Central memory CD4-positive, alpha-beta T cell (primary cell): ENCODE results near the gene KCNE1.

Source experiments
- DNase-seq: peaks from one replicate; pipeline ENCODE4 v3.0.0; 2022

KCNE1 gene

GRCh38 chr21:34535886-34536285 is 23.9 kb upstream of the KCNE1 start:
- no peak for DNase-seq

GRCh38 chr21:34534522-34534921 is 22.5 kb upstream of the KCNE1 start:
- no peak for DNase-seq

GRCh38 chr21:34533938-34534337 is 21.9 kb upstream of the KCNE1 start:
- no peak for DNase-seq

- no peak for DNase-seq
Measured at GRCh38 chr21:34531399-34531798, 19.4 kb upstream of the KCNE1 start.

- DNase-seq = no peak
Measured at GRCh38 chr21:34530261-34530660, 18.3 kb upstream of the KCNE1 start.

GRCh38 chr21:34528131-34528561 is 16.1 kb upstream of the KCNE1 start:
- no peak for DNase-seq

- no peak for DNase-seq
Measured at GRCh38 chr21:34526618-34527290, 14.7 kb upstream of the KCNE1 start.

- DNase-seq = no peak
Measured at GRCh38 chr21:34526241-34526617, 14.2 kb upstream of the KCNE1 start.

- DNase-seq = no peak
Measured at GRCh38 chr21:34524646-34525601, 12.9 kb upstream of the KCNE1 start.

- DNase-seq = no peak
Measured at GRCh38 chr21:34523019-34523555, 11.1 kb upstream of the KCNE1 start.

- no peak for DNase-seq
Measured at GRCh38 chr21:34522284-34522683, 10.3 kb upstream of the KCNE1 start.

GRCh38 chr21:34521561-34521960 is 9.6 kb upstream of the KCNE1 start:
- DNase-seq = no peak

- no peak for DNase-seq
Measured at GRCh38 chr21:34520764-34521508, 8.9 kb upstream of the KCNE1 start.

GRCh38 chr21:34520281-34520680 is 8.3 kb upstream of the KCNE1 start:
- no peak for DNase-seq

- no peak for DNase-seq
Measured at GRCh38 chr21:34519694-34520093, 7.7 kb upstream of the KCNE1 start.

GRCh38 chr21:34519016-34519415 is 7.0 kb upstream of the KCNE1 start:
- DNase-seq = no peak

GRCh38 chr21:34518301-34518700 is 6.3 kb upstream of the KCNE1 start:
- DNase-seq = no peak

GRCh38 chr21:34517491-34518245 is 5.7 kb upstream of the KCNE1 start:
- no peak for DNase-seq

GRCh38 chr21:34517039-34517438 is 5.0 kb upstream of the KCNE1 start:
- DNase-seq = no peak

- no peak for DNase-seq
Measured at GRCh38 chr21:34514576-34515115, 2.6 kb upstream of the KCNE1 start.

GRCh38 chr21:34513129-34513675 is 1.2 kb upstream of the KCNE1 start:
- no peak for DNase-seq

- no peak for DNase-seq
Measured at GRCh38 chr21:34511181-34511580, 829 bp downstream of the KCNE1 start.
